GM13976 (cell line): ENCODE data around the gene CCDC47.
A peak's percentile ranks its signal among the peaks of the same experiment; 100 is the strongest.

Source experiments
- DNase-seq: peaks from one replicate; pipeline ENCODE4 v3.0.0; 2012; ENCODE audit warnings: low spot score
- in situ Hi-C: fragments of 300-500 bp; cut with MboI; formaldehyde crosslinking; loops from one replicate; pipeline ENCODE4 v1.12.0; 2022; ENCODE audit warnings: low sequenced_read_pairs, mixed read lengths, inconsistent platforms; ENCODE audit not compliant: unreplicated experiment
- TF ChIP-seq, protein P1 (sequence below): IDR thresholded peaks from 2 replicates; pipeline ENCODE4 v1.5.1; 2012; ENCODE audit warnings: borderline replicate concordance, mild to moderate bottlenecking; ENCODE audit not compliant: insufficient read depth; ENCODE audit errors: extremely low read depth, missing control alignments, control extremely low read depth

CCDC47 gene

DNA sequence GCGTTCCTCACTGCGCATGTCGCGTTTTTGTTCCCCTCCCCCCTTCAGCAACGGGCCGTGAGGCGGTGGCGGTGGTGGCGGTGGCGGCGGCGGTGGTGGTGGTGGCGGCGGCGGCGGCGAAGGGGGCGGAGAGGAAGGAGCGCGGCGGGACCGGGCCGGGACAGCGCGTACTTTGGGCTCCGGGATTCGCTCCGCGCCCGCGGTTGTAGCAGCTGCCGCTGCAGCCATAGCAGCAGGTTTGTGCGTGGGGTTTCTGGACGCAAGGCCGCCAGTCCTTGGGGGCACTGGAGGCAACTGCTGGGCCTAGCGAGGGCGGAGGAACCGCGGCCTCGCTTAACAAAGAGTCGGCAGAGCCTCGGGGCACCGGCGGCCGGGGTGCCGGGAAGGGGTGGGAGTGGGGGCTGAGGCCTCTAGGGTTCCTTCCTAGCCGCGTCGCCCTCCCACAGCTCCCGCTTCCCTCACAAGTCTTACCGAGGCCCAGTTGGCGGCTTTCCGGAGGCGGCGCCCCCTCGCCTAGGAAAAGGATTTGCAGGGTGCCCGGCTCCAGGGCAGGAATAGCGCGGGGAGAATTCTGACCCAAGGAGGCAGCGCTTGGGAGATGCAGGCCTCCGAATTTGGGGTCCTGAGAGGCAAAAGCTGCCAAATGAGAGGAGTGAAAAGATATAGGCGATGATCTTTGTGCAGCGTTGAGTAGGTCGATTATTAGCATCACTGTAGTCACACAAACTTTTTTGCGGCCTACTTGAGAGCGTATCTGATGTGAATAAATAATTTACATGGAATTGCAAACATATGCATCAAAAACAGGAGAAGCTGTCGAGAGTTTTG lies 958 bp upstream of the CCDC47 start, which contains the start of gene DDX42:
TSS of gene DDX42 (plus strand) at position 30 of the 828 bp plus-strand sequence. CDS start 12,880 bp downstream, outside the sequence.
- in situ Hi-C loops: no loop called here
- DNase-seq: no peak
- TF ChIP-seq, protein P1, sequence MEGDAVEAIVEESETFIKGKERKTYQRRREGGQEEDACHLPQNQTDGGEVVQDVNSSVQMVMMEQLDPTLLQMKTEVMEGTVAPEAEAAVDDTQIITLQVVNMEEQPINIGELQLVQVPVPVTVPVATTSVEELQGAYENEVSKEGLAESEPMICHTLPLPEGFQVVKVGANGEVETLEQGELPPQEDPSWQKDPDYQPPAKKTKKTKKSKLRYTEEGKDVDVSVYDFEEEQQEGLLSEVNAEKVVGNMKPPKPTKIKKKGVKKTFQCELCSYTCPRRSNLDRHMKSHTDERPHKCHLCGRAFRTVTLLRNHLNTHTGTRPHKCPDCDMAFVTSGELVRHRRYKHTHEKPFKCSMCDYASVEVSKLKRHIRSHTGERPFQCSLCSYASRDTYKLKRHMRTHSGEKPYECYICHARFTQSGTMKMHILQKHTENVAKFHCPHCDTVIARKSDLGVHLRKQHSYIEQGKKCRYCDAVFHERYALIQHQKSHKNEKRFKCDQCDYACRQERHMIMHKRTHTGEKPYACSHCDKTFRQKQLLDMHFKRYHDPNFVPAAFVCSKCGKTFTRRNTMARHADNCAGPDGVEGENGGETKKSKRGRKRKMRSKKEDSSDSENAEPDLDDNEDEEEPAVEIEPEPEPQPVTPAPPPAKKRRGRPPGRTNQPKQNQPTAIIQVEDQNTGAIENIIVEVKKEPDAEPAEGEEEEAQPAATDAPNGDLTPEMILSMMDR: no peak

DNA sequence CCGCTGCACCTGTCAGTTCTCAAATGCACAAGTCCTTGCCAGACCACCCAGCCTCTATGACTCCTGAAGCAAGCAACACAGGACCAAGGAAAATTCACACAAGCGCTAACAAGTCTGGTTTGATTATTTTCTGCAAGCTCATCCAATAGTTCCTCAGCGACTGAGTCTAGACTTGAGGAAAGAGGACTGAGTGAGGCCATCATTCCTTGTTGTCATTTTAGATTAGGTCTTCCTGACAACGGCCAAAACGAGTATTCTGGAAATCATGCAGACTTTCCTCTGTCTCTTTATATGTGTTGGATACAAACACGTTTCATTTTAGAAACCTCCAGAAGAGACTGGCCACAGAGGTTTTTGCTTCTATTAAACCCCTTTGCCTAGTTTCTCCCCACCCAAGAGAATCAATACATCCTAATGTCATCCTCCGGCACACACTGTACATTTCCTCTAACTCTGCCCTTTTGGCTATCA lies 561 bp downstream of the CCDC47 start:
- TF ChIP-seq, protein P1: no peak
- DNase-seq: peak; percentile 12
- in situ Hi-C loops: no loop called here

DNA sequence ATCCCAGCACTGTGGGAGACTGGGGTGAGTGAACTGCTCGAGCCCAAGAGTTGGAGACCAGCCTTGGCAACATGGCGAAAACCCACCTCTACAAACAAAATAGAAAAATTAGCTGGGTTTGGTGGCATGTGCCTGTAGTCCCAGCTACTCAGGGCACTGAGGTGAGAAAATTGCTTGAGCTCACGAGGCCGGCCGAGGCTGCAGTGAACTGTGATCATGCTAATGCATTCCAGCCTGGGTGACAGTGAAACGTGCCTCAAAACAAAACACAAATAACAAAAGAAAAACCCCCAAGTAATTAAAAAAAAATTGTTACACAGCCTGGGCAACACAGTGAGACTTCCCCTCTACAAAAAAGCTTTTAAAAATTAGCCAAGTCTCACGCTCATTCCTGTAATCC lies 5.0 kb downstream of the CCDC47 start:
- TF ChIP-seq, protein P1: no peak
- in situ Hi-C loops: no loop called here
- DNase-seq: no peak

DNA sequence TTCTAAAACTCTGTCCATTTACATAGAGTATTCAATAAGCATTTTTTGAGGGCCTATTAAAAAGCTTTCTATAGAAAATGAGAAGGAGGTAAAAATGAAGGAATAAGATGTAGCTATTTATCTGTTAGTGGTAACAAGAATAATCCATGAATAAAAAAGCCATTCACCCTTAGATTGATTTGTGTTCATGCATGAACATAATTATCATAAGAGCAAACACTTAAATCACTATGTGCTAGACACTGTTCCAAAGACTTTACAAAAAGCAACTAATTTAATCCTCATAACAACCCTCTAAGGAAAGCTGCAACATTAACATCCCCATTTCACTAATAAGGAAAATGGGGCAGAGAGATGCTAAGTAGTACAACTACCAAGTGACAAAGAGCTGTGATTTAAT lies 6.6 kb downstream of the CCDC47 start:
- in situ Hi-C loops: no loop called here
- no peak for DNase-seq
- TF ChIP-seq, protein P1: no peak

DNA sequence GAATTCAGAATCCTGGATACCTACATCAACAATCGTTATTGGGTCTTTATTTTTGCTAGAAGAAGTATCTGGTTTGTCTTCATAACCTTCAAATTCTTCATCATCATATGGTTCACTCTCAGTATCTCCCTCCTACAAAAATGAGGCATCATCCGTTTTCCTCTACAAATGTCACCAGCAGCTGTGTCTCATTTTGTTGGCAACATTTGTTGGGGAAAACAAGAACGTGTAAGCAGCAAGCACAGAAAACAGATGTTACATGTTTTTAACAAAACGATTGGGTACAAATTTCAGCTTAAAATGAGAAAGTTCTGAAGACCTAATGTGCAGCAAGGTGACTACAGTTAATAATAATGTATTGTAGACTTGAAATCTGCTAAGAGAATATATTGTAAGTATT lies 8.7 kb downstream of the CCDC47 start:
- DNase-seq: no peak
- TF ChIP-seq, protein P1: no peak
- in situ Hi-C loops: no loop called here

DNA sequence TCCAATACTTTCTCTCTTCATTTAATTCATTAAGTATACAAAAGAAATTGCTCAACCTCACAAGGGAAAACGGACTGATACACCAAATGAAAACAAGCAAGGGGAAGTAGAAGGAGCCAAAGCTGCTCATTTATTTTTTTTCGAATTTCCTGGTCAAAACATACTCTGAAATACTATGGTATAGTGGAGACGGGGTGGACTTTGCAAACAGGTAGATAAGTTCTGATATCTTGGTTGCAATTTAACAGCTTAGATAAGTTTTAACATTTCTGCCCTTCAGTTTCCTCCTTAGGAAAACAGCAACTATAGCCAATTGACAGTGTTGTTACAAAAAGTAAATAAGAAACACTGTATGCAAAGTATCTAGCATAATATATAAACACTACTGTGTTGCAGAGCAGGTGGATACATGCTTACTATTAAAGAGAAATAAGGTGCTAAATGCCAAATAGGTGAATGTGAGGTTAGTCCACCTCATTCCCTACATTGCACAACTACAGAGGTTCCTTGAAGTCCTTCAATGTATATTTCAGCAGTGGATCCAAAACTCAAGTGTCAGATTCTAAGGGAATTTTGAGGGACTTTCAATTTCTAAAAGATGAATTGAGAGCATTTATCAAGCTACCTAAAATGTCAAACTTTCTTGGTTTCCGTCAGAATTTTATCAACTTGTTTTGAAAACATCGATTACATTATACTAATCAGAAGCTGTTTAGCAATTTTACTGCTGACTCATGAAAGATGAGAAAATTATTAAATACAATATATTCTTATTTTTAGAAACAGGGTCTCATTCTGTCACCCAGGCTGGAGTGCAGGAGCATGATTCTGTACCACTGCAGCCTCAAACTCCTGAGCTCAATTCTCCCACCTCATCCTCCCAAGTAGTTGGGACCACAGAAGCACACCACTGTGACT lies 11.0 kb downstream of the CCDC47 start:
- TF ChIP-seq, protein P1: no peak
- DNase-seq: no peak
- in situ Hi-C loops: no loop called here
